Measurements from ENCODE around the gene ZNF394.
"Not testable (repeated sequence)": the region's sequence is repeated elsewhere in the genome, so short reads cannot be mapped to it uniquely, and the experiment has no call there.

The ZNF394 gene

DNA sequence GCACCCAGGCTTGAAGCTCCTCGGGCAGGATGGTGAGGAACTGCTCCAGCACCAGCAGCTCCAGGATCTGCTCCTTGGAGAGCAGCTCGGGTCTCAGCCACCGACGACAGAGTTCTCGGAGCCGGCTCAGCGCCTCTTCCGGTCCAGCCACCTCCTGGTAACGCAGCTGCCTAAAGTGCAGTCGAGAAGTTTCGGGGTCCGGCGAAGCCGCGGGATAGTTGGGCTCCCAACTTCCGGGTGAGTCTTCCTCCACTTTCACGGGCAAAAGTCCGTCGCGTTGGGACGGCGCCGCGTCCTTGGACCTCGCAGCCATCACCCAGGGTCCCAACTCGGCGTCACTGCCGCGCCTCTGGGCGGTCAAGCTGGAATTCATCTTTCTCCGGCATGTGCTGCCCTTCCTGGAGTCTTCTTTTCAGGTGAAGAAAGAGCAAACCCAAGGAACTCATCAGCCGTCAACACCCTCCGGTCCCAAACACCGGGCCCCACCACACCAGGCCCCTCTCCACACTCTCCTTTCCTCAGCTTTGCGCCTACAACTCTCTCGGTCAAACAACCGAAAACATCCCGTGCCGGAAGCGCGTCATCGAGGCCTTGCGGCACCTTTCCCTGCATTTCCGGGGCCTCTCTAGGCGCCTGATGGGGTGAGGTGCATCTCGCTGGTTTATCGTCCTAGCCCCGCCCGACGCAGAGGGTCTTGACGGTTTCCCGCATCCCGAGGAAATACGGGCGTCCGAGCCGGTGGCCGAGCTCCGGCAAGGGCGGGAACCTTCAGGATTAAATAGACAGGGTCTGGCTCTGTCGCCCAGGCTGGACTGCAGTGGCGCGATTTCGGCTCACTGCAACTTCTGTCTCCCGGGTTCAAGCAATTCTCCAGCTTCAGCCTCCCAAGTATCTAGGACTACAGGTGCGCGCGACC, at the start of gene ZNF394:
Gene ZNF394 (minus strand): TSS at position 561 of the 916 bp plus-strand sequence. CDS start 188 bp downstream, at position 373.
- Histone ChIP-seq H3K4me3 (peak within 1 kb of the TSS; percentile 83), H3K27ac (peak within 1 kb of the TSS; percentile 87 to 90)
- TF ChIP-seq CTCF (IDR thresholded peaks at IDR 0.05): no peak
- DNase-seq (ENCODE audit: low spot score): peak; percentile 91

DNA sequence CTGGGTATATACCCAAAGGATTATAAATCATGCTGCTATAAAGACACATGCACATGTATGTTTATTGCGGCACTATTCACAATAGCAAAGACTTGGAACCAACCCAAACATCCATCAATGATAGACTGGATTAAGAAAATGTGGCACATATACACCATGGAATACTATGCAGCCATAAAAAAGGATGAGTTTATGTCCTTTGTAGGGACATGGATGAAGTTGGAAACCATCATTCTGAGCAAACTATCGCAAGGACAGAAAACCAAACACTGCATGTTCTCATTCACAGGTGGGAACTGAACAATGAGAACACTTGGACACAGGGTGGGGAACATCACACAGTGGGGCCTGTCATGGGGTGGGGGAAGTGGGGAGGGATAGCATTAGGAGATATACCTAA, 49.5 kb upstream of the ZNF394 start:
- H3K4me3 ChIP-seq; H3K27ac ChIP-seq; DNase-seq (ENCODE audit: low spot score): not testable (repeated sequence)

DNA sequence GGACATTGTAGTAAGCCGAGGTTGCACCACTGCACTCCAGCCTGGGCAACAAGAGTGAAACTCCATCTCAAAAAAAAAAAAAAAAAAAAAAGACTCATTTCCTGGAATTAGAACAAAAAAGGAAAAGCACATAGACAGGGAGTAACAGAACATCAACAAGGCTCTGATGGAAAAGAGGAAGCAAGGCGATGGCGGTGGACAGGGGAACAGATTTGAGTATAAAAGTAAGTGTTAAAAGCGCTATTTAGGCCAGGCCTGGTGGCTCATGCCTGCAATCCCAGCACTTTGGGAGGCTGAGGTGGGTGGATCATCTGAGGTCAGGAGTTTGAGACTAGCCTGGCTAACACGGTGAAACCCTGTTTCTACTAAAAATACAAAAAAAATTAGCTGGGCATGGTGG, 45.2 kb upstream of the ZNF394 start:
- not testable (repeated sequence) for H3K27ac ChIP-seq, H3K4me3 ChIP-seq

GRCh38 chr7:99543916-99544315, 43.8 kb upstream of the ZNF394 start:
- no peak for TF ChIP-seq CTCF (IDR thresholded peaks at IDR 0.05)
- DNase-seq (ENCODE audit: low spot score): no peak
- Histone ChIP-seq H3K4me3 (no peak overlapping the region), H3K27ac (no peak overlapping the region)

More for the DNA sequence above, 45.2 kb upstream of the ZNF394 start:
- not testable (repeated sequence) for DNase-seq (ENCODE audit: low spot score)

DNA sequence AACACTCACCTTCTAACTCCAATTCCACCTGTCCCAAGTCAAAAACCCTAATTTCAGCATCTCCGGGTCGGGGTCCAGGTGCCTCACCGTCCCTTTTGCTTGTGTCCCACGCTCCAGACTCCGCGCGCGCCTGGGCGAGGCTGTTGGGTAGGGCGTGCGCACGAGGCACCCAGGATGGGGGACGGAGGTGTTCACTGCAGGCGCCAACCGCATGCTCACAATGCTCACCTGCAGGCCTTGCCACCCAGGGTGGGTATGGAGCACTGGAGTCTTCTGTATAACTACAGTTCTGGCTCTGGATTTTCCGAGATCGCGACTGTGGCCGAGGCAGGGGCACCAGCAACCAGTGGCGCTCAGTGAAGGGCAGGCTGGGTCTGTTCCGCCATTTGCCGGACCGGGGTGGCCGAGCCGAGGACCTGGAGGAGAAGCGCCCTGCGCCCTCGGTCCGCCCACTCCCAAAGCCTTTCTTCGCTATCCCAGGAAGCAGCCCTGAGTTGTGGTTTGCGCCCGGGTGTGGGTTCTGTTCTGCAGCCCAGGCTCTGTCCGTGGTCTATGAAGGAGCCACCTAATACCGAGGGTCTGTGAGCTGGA, 43.1 kb upstream of the ZNF394 start:
- TF ChIP-seq CTCF (IDR thresholded peaks at IDR 0.05): no peak
- Histone ChIP-seq H3K27ac (no peak overlapping the region), H3K4me3 (no peak overlapping the region)
- DNase-seq (ENCODE audit: low spot score): no peak

- TF ChIP-seq CTCF (IDR thresholded peaks at IDR 0.05): no peak
- Histone ChIP-seq H3K4me3 (no peak overlapping the region), H3K27ac (no peak overlapping the region)
- DNase-seq (ENCODE audit: low spot score): no peak
These were observed 41.1 kb upstream of the ZNF394 start for GRCh38 chr7:99541212-99541611.

GRCh38 chr7:99540542-99540941, 40.5 kb upstream of the ZNF394 start:
- H3K4me3 ChIP-seq: no peak overlapping the region
- no peak for TF ChIP-seq CTCF (IDR thresholded peaks at IDR 0.05)
- no peak for DNase-seq (ENCODE audit: low spot score)
- no peak overlapping the region for H3K27ac ChIP-seq

Measured in coronary artery (tissue), 2 donors.